Effector memory CD4-positive, alpha-beta T cell (primary cell): ENCODE measurements around the gene ZSCAN32.
A peak's percentile ranks its signal among the peaks of the same experiment; 100 is the strongest.

Experiments
- DNase-seq, 3 donors: peaks; one replicate each; pipeline ENCODE4 v3.0.0-alpha.2; 2020
- H3K27ac ChIP-seq: 2 replicates; pipeline ENCODE4 v1.7.0; 2013; ENCODE audit warnings: mild to moderate bottlenecking, low read length, moderate library complexity; ENCODE audit not compliant: insufficient read depth, poor library complexity, severe bottlenecking
- H3K27me3 ChIP-seq: replicated peaks from 2 replicates; pipeline ENCODE4 v1.7.0; 2013; ENCODE audit warnings: mild to moderate bottlenecking, low read length; ENCODE audit not compliant: insufficient read depth, control insufficient read depth, poor library complexity, severe bottlenecking
- H3K36me3 ChIP-seq: 2 replicates; pipeline ENCODE4 v1.7.0; 2013; ENCODE audit warnings: mild to moderate bottlenecking, low read length, moderate library complexity; ENCODE audit not compliant: control insufficient read depth, insufficient read depth
- H3K4me1 ChIP-seq: 2 replicates; pipeline ENCODE4 v1.7.0; 2013; ENCODE audit warnings: low read length, mild to moderate bottlenecking; ENCODE audit not compliant: control insufficient read depth, insufficient read depth, poor library complexity, severe bottlenecking
- H3K4me3 ChIP-seq: 2 replicates; pipeline ENCODE4 v1.7.0; 2013; ENCODE audit warnings: low read length, low read depth, mild to moderate bottlenecking; ENCODE audit not compliant: insufficient read depth, poor library complexity, severe bottlenecking
- H3K9me3 ChIP-seq: 2 replicates; pipeline ENCODE4 v1.7.0; 2013; ENCODE audit warnings: mild to moderate bottlenecking, low read length, moderate library complexity; ENCODE audit not compliant: control insufficient read depth

ZSCAN32 gene

GRCh38 chr16:3401719-3402397 lies 1.1 kb upstream of the ZSCAN32 start:
- Histone ChIP-seq H3K4me3 (peak overlapping the region; percentile 83), H3K36me3 (peaks cover 35% of the 10 kb centered on the region), H3K9me3 (peaks cover 22% of the 10 kb centered on the region), H3K4me1 (peaks cover 20% of the 10 kb centered on the region), H3K27ac (peak overlapping the region; percentile 66), H3K27me3 (no peaks in the 10 kb centered on the region)
- no peak for DNase-seq

- Histone ChIP-seq H3K4me1 (peaks cover 20% of the 10 kb centered on the region), H3K9me3 (peaks cover 9% of the 10 kb centered on the region), H3K4me3 (peak overlapping the region; percentile 83), H3K36me3 (peaks cover 26% of the 10 kb centered on the region), H3K27me3 (no peaks in the 10 kb centered on the region), H3K27ac (peak overlapping the region; percentile 79)
- DNase-seq = no peak
Observed at GRCh38 chr16:3400446-3400778, 392 bp downstream of the ZSCAN32 start.

- DNase-seq = no peak
- peaks cover 63% of the 10 kb centered on the region for H3K36me3 ChIP-seq
- H3K4me1 ChIP-seq = no peaks in the 10 kb centered on the region
- no peak overlapping the region for H3K4me3 ChIP-seq
- H3K27me3 ChIP-seq = no peaks in the 10 kb centered on the region
- peaks cover 16% of the 10 kb centered on the region for H3K9me3 ChIP-seq
- H3K27ac ChIP-seq = no peak overlapping the region
Observed at GRCh38 chr16:3389663-3390338, 11.0 kb downstream of the ZSCAN32 start.

- H3K4me1 ChIP-seq = no peaks in the 10 kb centered on the region
- H3K27me3 ChIP-seq = no peaks in the 10 kb centered on the region
- peaks cover 63% of the 10 kb centered on the region for H3K36me3 ChIP-seq
- peaks cover 29% of the 10 kb centered on the region for H3K9me3 ChIP-seq
- H3K27ac ChIP-seq = no peak overlapping the region
- DNase-seq = no peak
- H3K4me3 ChIP-seq = no peak overlapping the region
Observed at GRCh38 chr16:3388325-3388724, 12.5 kb downstream of the ZSCAN32 start.

- H3K27me3 ChIP-seq = no peaks in the 10 kb centered on the region
- no peak overlapping the region for H3K4me3 ChIP-seq
- no peak for DNase-seq
- peaks cover 49% of the 10 kb centered on the region for H3K36me3 ChIP-seq
- no peak overlapping the region for H3K27ac ChIP-seq
- H3K9me3 ChIP-seq = peaks cover 66% of the 10 kb centered on the region
- H3K4me1 ChIP-seq = no peaks in the 10 kb centered on the region
Observed at GRCh38 chr16:3383045-3383448, 17.8 kb downstream of the ZSCAN32 start.

GRCh38 chr16:3377917-3378316 lies 22.9 kb downstream of the ZSCAN32 start:
- H3K9me3 ChIP-seq = peaks cover 47% of the 10 kb centered on the region
- H3K27ac ChIP-seq = no peak overlapping the region
- no peaks in the 10 kb centered on the region for H3K4me1 ChIP-seq
- DNase-seq = no peak
- no peaks in the 10 kb centered on the region for H3K27me3 ChIP-seq
- no peak overlapping the region for H3K4me3 ChIP-seq
- peaks cover 16% of the 10 kb centered on the region for H3K36me3 ChIP-seq

- Histone ChIP-seq H3K4me3 (no peak overlapping the region), H3K9me3 (peaks cover 36% of the 10 kb centered on the region), H3K4me1 (no peaks in the 10 kb centered on the region), H3K36me3 (no peaks in the 10 kb centered on the region), H3K27ac (no peak overlapping the region), H3K27me3 (no peaks in the 10 kb centered on the region)
- DNase-seq = no peak
Observed at GRCh38 chr16:3375680-3376079, 25.1 kb downstream of the ZSCAN32 start.

- Histone ChIP-seq H3K9me3 (peaks cover 4% of the 10 kb centered on the region), H3K27me3 (no peaks in the 10 kb centered on the region), H3K4me3 (no peak overlapping the region), H3K27ac (no peak overlapping the region), H3K36me3 (no peaks in the 10 kb centered on the region), H3K4me1 (no peaks in the 10 kb centered on the region)
- DNase-seq = no peak
Observed at GRCh38 chr16:3369073-3369472, 31.7 kb downstream of the ZSCAN32 start.

GRCh38 chr16:3364774-3365427 lies 35.9 kb downstream of the ZSCAN32 start:
- peak overlapping the region; percentile 60 for H3K27ac ChIP-seq
- H3K4me3 ChIP-seq = peak overlapping the region; percentile 55
- DNase-seq = peak; percentile 71 to 83 (median 82)
- no peaks in the 10 kb centered on the region for H3K27me3 ChIP-seq
- H3K36me3 ChIP-seq = no peaks in the 10 kb centered on the region
- H3K4me1 ChIP-seq = no peaks in the 10 kb centered on the region
- no peaks in the 10 kb centered on the region for H3K9me3 ChIP-seq

GRCh38 chr16:3363793-3364192 lies 37.0 kb downstream of the ZSCAN32 start:
- H3K4me3 ChIP-seq = no peak overlapping the region
- H3K27me3 ChIP-seq = no peaks in the 10 kb centered on the region
- H3K27ac ChIP-seq = no peak overlapping the region
- no peaks in the 10 kb centered on the region for H3K9me3 ChIP-seq
- H3K36me3 ChIP-seq = no peaks in the 10 kb centered on the region
- DNase-seq = no peak
- no peaks in the 10 kb centered on the region for H3K4me1 ChIP-seq
